Stimulated activated CD8-positive, alpha-beta memory T cell treated with anti-CD3 and anti-CD28 coated beads, Interleukin-7, amount 100 ng/mL, for 48 hours (primary cell): Measurements from ENCODE around the gene MRPS24.
"Not testable (repeated sequence)": the region's sequence is repeated elsewhere in the genome, so short reads cannot be mapped to it uniquely, and the experiment has no call there.

Source experiments
- DNase-seq, 2 donors: peaks; one replicate each; pipeline ENCODE4 v3.0.0-alpha.2; 2020; ENCODE audit warnings: low read depth in 1 of 2; ENCODE audit errors: extremely low read depth in 1 of 2

The MRPS24 gene

GRCh38 chr7:43869006-43869866, at the start of gene MRPS24:
Gene MRPS24 (minus strand): TSS chr7:43869517. CDS start chr7:43869495, 22 bp downstream.
- DNase-seq = peak; percentile 87 to 89

- no peak for DNase-seq
These were observed 46.6 kb upstream of the MRPS24 start for GRCh38 chr7:43915907-43916306.

- no peak for DNase-seq
These were observed 45.5 kb upstream of the MRPS24 start for GRCh38 chr7:43914795-43915194.

GRCh38 chr7:43906331-43907010, 37.2 kb upstream of the MRPS24 start, which contains the start of gene URGCP:
Gene URGCP (minus strand): TSS chr7:43906596. CDS start chr7:43906575, 21 bp downstream.
- peak in 1 of 2 donors; percentile 18 for DNase-seq

GRCh38 chr7:43905956-43906330, 36.6 kb upstream of the MRPS24 start:
- no peak for DNase-seq

- DNase-seq = no peak
These were observed 36.1 kb upstream of the MRPS24 start for GRCh38 chr7:43905209-43905946.

GRCh38 chr7:43904533-43905208, 35.4 kb upstream of the MRPS24 start:
- DNase-seq = no peak

GRCh38 chr7:43902542-43903054, 33.3 kb upstream of the MRPS24 start:
- no peak for DNase-seq

- DNase-seq = not testable (repeated sequence)
These were observed 29.3 kb upstream of the MRPS24 start for GRCh38 chr7:43898571-43898970.

- DNase-seq = no peak
These were observed 26.6 kb upstream of the MRPS24 start for GRCh38 chr7:43895847-43896415.

- no peak for DNase-seq
These were observed 22.0 kb upstream of the MRPS24 start for GRCh38 chr7:43891069-43891955.

GRCh38 chr7:43890468-43890867, 21.2 kb upstream of the MRPS24 start:
- DNase-seq = no peak

GRCh38 chr7:43888993-43889945, 20.0 kb upstream of the MRPS24 start:
- DNase-seq = no peak

GRCh38 chr7:43884617-43885016, 15.3 kb upstream of the MRPS24 start:
- no peak for DNase-seq

- DNase-seq = no peak
These were observed 14.9 kb upstream of the MRPS24 start for GRCh38 chr7:43884209-43884608.

GRCh38 chr7:43880596-43880995, 11.3 kb upstream of the MRPS24 start:
- no peak for DNase-seq

- no peak for DNase-seq
These were observed 10.2 kb upstream of the MRPS24 start for GRCh38 chr7:43879477-43879876.

GRCh38 chr7:43878867-43879266, 9.6 kb upstream of the MRPS24 start:
- DNase-seq = no peak
